Mesothelial cell of epicardium (in vitro differentiated cells): ENCODE measurements around the gene TKT. TPM values are rescaled to one million over a fixed set of nuclear protein-coding genes. Genes with fewer than 3 reads are reported as not detected.
A peak's percentile ranks its signal among the peaks of the same experiment; 100 is the strongest.

ENCODE experiments used
- DNase-seq, 2 experiments: peaks; one replicate each; pipeline ENCODE4 v3.0.0; 2021; ENCODE audit warnings: low spot score in 2 of 2; ENCODE audit not compliant: unreplicated experiment in 2 of 2
- H3K27ac Mint-ChIP-seq: 2 replicates; pipeline ENCODE4 v1.8.0; 2021; ENCODE audit warnings: mixed read lengths
- H3K27me3 Mint-ChIP-seq: 2 replicates; pipeline ENCODE4 v1.8.0; 2021; ENCODE audit warnings: low read depth, mixed read lengths
- H3K36me3 Mint-ChIP-seq: 2 replicates; pipeline ENCODE4 v1.8.0; 2021; ENCODE audit warnings: mixed read lengths
- H3K4me1 Mint-ChIP-seq: 2 replicates; pipeline ENCODE4 v1.8.0; 2021; ENCODE audit warnings: mixed read lengths
- H3K4me3 Mint-ChIP-seq: 2 replicates; pipeline ENCODE4 v1.8.0; 2021; ENCODE audit warnings: mild to moderate bottlenecking, moderate library complexity, mixed read lengths
- H3K9me3 Mint-ChIP-seq: 2 replicates; pipeline ENCODE4 v1.8.0; 2021; ENCODE audit warnings: mixed read lengths
- CTCF ChIP-seq: fragments of 200-600 bp; sonication (generic); IDR thresholded peaks from one replicate; pipeline ENCODE4 v1.5.0; 2021; ENCODE audit warnings: antibody characterized with exemption; ENCODE audit not compliant: unreplicated experiment
- total RNA-seq: library from RNA; stranded (reverse); gene quantifications from 3 replicates; pipeline ENCODE4 v1.2.1, GENCODE V29; 2021

The TKT gene
- total RNA-seq, 1 donor from 2014 or later: 181 TPM

GRCh38 chr3:53250453-53250852 lies 5.4 kb downstream of the TKT start:
- no peaks in the 10 kb centered on the region for H3K27me3 Mint-ChIP-seq
- peaks cover 3% of the 10 kb centered on the region for H3K9me3 Mint-ChIP-seq
- H3K4me1 Mint-ChIP-seq: peaks cover 23% of the 10 kb centered on the region
- peaks cover 11% of the 10 kb centered on the region for H3K36me3 Mint-ChIP-seq
- no peak for TF ChIP-seq CTCF
- no peak overlapping the region for H3K27ac Mint-ChIP-seq
- H3K4me3 Mint-ChIP-seq: no peak overlapping the region
- DNase-seq: no peak

GRCh38 chr3:53248161-53248560 lies 7.7 kb downstream of the TKT start:
- Mint-ChIP-seq H3K27ac (peak overlapping the region; percentile 43), H3K27me3 (no peaks in the 10 kb centered on the region), H3K4me3 (no peak overlapping the region), H3K9me3 (peaks cover 3% of the 10 kb centered on the region), H3K36me3 (peaks cover 11% of the 10 kb centered on the region), H3K4me1 (peaks cover 22% of the 10 kb centered on the region)
- TF ChIP-seq CTCF: no peak
- DNase-seq: no peak

DNA sequence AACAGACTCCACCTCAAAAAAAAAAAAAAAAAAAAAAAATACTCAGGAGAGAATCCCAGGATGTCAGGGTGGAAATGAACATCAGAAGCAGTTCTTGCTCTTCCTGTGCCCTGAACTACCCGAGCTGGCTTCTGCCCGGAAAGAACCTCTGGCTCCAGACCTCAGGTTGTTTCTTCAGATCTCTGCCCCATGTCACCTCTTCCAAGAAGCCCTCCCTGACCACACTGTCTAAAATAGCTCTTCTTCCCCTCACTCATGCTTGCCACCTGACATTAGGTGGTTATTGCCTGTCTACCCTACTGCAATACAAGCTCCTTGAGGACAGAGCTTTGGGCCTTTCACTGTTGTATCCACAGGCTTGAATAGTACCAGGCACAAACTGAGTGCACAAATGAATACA lies 8.2 kb downstream of the TKT start:
- no peak overlapping the region for H3K27ac Mint-ChIP-seq
- H3K4me1 Mint-ChIP-seq: peaks cover 23% of the 10 kb centered on the region

DNA sequence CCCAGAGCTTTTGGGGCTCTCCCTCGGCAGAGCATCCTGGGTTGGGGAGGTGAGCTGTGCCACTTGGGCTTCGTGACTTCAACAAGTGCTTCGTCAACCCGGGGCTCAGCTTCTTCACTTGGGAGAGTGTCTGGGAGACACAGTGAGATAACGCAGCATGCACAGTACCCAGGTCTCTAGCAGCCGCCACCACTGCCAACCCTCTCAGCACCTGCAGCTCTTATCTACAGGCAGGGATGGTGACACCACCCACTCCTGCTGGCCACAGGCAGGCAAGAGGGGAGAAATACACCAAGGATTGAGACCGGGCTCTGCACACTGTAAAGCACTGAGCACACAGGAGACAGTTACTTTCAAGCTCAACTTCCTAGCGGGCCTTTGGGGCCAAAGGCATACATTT lies 11.6 kb downstream of the TKT start:
- no peak for TF ChIP-seq CTCF
- Mint-ChIP-seq H3K27me3 (no peaks in the 10 kb centered on the region), H3K4me1 (peaks cover 16% of the 10 kb centered on the region), H3K4me3 (no peak overlapping the region), H3K9me3 (peaks cover 3% of the 10 kb centered on the region), H3K36me3 (peaks cover 18% of the 10 kb centered on the region), H3K27ac (no peak overlapping the region)
- DNase-seq: no peak

More for the DNA sequence above, 8.2 kb downstream of the TKT start:
- Mint-ChIP-seq H3K27me3 (no peaks in the 10 kb centered on the region), H3K9me3 (peaks cover 3% of the 10 kb centered on the region), H3K4me3 (no peak overlapping the region), H3K36me3 (peaks cover 11% of the 10 kb centered on the region)
- no peak for TF ChIP-seq CTCF
- no peak for DNase-seq

DNA sequence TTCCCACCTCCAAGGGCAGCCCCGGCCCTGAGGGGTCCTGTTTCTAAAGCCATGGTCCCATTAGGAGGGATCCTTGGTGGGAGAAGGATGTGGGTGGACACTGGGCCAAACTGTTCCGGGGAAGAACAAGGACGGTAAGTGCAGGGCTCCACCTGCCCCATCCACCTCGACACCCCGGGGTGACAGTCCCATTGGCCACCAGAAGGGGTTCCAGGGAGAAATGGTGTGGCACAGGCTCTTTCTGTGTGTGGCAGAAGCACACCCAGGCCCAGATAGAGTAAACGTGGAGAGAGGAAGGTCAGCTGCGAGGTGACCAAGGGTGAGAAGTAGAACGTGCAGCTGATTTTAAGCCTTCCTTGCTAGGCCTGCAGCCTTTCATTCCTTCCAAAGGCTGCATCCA lies 12.0 kb downstream of the TKT start:
- H3K4me3 Mint-ChIP-seq: no peak overlapping the region
- H3K27me3 Mint-ChIP-seq: no peaks in the 10 kb centered on the region
- peaks cover 20% of the 10 kb centered on the region for H3K36me3 Mint-ChIP-seq
- no peak for TF ChIP-seq CTCF
- peak overlapping the region; percentile 73 for H3K27ac Mint-ChIP-seq
- H3K9me3 Mint-ChIP-seq: peaks cover 3% of the 10 kb centered on the region
- DNase-seq: no peak
- H3K4me1 Mint-ChIP-seq: peaks cover 19% of the 10 kb centered on the region

- DNase-seq: no peak
- Mint-ChIP-seq H3K4me3 (no peak overlapping the region), H3K27ac (peak overlapping the region; percentile 73), H3K36me3 (peaks cover 20% of the 10 kb centered on the region), H3K4me1 (peaks cover 24% of the 10 kb centered on the region), H3K9me3 (peaks cover 3% of the 10 kb centered on the region), H3K27me3 (no peaks in the 10 kb centered on the region)
- TF ChIP-seq CTCF: no peak
These were observed 12.7 kb downstream of the TKT start for GRCh38 chr3:53243165-53243564.
